NK-92 (cell line): ENCODE data around the gene XPA.
A peak's percentile ranks its signal among the peaks of the same experiment; 100 is the strongest.
"Not testable (repeated sequence)": the region's sequence is repeated elsewhere in the genome, so short reads cannot be mapped to it uniquely, and the experiment has no call there.

Experiments
- DNase-seq: peaks from one replicate; lab custom pipeline; 2025; ENCODE audit not compliant: unreplicated experiment; lab: John Stamatoyannopoulos, UW

The XPA gene

GRCh38 chr9:97696803-97697601, at the start of gene XPA:
Gene XPA, minus strand, starts transcription at chr9:97697340. Its CDS starts 48 bp downstream, at chr9:97697292.
- DNase-seq, result peak; percentile 85

DNA sequence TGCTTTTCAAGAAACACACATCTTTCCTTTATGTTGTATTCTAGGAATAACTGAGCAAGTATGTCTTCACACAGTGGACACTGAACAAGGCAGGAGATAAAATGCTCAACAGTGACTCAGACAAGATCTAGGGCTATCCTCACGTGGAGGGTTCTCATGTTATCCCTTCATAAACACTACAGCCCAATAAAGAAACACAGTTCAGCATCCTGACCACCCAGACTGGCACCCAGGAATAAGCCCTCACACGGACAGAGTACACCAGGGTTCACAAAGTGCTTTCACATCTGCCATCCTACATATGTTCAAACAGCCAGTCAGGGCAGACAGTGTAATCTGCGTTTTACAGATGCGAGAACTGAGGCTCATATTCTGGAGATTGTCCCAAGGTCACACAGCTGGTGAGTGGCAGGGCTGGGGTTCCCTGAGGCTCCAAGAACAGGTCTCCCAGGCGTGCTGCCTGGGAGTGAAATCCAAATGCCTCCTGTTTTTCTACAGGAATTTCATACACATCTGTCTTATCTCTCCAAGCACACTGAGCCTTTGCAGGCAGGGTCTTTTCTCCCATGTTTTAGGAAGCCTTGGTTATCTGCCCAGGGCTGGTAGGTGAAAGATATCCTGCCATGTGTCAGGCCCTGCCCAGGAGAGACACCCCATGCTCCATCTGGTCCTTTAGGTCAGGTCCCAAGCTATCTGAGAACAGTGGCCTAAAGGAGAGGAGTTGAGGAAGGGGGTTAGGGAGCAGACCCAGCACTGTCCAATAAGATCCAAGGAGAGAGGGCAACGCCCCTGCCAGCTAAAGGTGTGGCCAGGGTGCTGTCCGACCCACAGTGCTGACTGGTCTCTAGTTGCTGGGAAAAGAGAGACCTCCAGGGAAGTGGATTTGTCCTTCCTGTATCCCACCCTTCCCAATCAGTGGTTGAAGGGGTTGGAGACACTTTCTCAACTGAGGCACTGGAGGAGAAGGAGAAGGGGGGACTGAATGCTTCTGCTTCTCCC, 47.9 kb upstream of the XPA start:
- DNase-seq, result no peak

GRCh38 chr9:97744025-97744424, 46.9 kb upstream of the XPA start:
- DNase-seq, result not testable (repeated sequence)

- no peak for DNase-seq
Observed at GRCh38 chr9:97742545-97742944, 45.4 kb upstream of the XPA start.

- no peak for DNase-seq
Observed at GRCh38 chr9:97741947-97742346, 44.8 kb upstream of the XPA start.

- no peak for DNase-seq
Observed at GRCh38 chr9:97740848-97741821, 44.0 kb upstream of the XPA start.

DNA sequence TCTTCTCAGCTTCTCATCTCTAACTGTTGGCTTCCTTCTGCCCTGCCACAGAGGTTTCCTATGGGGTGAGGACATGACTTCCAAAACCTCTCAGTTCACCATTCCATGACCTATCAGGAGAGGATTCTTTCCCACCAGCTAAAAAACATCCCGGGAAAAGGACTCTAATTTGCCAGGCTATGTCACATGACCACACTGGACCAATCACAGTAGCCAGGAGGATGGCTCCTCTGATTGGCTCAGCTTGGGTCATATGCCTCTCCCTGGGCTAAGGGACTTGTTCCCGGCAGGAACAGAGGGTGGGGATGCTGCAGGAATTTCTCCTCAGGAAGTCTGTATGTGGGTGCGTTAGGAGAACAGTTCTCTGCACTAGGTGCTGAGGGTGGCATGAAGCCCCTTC, 40.3 kb upstream of the XPA start:
- no peak for DNase-seq

DNA sequence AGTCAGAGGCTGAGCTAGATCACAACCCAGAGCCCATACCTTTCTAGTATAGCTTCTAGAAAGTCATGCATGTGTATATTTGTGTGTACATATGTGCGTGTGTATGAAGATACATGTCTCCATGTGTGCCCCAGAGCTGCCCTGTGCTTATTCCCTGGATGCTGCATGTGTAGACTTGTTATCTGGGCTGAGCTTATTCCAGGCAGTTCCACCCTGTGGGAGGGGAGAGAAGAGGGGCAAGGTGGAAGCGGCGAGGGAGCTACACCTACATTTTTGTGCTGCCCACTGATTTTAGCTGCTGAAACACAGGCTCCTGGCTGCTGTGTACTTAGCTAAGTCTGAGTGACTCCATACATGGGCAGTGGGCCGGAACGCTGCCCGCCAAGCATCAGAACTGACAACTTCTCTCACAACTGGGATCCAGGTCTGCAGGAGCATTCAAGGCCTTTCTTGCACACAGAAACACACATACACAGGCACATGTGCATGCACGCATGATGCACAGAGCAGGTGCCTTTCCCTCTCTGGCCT, 38.0 kb upstream of the XPA start:
- DNase-seq, result no peak

- no peak for DNase-seq
Observed at GRCh38 chr9:97726716-97727115, 29.6 kb upstream of the XPA start.

DNA sequence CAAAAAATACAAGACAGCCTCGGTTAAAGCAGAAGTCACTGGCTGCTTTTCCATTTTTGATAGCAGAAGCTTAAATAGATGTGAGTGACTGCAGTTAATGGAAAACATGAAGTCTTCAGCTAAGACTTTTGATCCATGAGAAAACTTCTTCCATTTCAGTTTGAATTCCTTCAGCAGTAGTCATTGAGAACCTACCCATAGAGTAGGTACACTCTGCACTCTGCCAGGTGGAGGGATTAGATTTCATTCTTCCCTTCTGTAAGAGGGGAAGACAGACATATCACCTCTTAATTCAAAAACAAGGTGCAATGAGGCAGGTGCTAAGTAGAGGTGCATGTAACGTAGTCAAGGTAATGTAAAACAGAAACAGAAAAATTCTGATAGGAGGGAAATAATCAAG, 26.7 kb upstream of the XPA start:
- DNase-seq, result no peak

DNA sequence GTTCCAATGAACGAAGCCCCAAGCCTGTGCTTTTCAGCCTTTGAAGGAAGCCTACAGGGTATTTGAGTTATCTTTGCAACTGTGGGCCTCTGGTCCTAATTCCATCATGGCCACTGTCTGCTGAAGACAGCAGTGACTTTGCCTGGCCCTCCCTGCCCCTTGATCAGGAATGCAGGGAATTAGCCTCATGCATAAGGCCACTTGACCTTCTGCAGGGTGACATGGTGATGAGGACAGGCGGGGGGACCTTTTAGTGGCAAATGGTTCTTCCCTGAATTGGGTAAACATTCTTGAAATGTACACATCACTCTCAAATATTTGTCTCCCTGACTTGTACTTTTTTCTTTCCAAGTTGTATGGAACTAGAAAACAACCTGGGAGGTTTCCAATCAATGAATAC, 25.2 kb upstream of the XPA start:
- no peak for DNase-seq

GRCh38 chr9:97721396-97721795, 24.3 kb upstream of the XPA start:
- no peak for DNase-seq

DNA sequence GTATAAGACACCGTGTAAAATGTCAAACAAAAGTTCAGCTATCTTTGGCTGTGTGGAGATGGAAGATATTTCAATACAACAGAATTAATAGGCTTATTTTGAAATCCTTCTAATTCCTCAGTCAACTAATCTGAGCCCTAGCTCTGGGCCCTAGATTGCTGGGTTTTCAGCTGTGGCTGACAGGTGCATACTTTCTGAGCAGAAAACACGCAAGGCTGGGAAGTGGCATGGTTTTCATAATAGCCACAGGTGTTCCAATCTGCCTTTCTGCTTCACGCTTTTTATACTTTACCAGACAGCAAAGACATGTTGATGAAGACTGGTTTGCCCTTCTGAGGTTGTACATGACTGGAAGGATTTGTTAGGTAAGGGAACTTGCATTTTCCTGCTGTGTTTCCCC, 20.7 kb upstream of the XPA start:
- no peak for DNase-seq

DNA sequence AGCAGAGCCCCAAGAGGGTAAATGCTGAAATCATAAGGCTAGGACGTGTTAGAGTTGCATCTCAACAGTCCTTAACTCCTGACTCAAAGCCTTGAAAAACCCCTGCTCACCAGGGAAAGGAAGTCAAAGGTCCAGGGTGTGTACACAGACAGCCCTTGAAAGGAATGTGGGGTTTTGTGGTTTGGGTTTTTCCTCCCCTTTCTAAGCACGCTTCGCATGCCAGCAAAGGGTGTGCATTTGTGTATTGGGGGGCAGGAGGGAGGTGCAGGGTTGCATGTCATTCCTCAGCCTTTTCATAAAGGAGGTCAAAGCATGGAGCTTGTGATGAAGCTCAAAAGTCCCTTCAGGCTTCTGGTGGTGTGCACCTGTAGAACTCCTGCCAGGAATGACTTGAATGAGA, 17.3 kb upstream of the XPA start:
- no peak for DNase-seq

DNA sequence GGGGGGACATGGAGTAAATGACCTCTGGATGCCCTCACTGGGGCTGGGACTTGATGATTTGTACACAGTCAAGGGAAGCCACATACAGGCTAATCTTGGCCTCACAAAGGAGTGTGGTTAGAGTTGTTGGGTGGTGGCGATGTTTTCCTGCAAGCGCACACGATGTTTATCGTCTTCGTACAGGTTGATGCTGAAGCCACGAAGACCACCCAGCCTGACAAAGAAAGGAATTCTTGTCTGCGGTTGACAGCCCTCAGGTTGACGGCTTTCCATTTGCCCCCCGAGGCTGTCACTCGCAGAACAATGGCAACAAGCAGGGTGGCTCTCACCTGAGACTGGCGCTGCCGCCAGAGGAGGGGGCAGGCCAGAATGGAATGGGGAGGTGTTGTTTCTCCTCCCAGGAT, 14.1 kb upstream of the XPA start:
- no peak for DNase-seq

DNA sequence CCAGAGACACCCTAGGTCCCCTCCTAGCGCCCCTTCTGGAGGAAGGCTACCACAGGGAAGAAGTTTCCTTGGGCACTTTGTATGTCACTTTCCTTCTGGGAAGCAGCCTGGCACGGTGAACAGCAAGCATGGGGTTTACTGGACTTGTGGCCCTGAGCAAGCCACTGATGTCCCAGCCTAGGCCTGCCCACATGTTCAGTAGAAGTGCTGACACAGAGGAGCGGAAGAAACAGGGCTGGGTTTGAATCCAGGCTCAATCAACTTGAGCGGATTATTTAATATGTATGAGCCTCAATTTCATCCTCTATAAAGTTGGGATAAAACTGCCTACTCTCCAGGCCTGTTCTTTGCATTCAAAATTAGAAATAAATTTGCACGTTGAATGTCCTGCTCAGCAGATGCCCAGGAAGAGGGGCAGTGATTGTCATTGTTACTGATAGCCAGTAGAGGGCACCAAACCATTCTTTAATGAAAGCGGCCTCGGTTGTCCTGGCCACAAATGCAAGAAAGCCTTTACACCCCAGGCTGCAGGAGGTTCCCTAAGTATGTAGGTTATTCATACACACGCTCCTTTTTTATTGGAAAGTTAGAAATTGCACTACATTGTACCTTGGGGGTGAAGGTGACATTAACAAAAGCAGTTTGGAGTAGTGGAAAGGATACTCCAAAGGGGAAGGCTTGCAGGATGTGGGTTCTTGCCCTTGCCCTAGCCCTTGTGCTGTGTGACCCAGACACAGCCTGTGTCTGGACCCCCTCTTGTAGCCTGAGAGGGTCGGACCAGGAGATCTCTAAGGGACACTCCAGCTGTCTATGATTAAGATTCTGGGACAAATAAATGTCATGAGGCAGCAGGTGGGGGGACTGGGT, 13.4 kb upstream of the XPA start:
- no peak for DNase-seq

DNA sequence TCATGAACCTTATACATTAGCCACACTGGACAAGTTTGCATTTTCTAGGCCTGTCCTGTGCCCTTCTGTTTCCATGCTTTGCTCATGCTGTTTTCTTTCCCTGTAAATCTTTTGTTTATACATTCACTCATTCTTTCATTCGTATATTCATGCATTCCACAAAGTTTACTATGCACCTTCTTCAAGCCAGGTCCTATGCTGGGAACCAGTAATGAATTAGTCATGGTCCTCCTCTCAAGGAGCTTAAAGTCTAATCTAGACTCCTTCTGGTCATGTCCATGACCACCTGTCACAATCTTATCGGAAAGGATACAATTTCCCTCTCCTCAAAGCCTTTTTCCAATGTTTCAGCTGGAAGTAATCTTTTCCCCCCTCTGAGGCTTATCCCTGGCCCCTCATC, 9.1 kb upstream of the XPA start:
- DNase-seq, result no peak

DNA sequence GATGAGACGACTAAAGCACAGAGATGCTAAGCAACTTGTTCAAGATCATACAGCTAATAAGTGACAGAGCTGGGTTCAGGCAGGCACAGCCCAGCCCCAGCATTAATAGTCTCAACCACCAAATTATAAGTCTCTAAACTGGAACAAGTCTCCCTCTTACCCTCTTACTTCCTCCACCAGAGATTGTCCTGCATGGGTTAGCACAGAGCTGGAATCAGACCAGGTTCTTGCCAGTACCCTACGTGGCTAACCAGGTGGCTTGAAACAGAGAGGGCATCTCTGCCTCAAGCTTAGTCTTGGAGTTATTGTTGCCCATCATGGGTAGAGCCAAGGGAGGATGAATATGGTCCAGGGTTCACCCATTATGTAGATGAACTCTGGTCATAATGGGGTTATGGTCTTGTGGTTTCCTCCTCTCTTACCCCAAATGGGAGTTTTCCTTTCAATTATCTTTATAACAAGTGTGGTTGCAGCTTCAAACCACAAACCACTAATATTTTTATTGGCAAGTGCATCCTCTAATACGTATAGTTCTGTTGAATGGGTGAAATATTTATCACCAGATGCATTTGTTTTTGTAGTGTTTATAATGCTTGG, 8.3 kb upstream of the XPA start:
- DNase-seq, result no peak

DNA sequence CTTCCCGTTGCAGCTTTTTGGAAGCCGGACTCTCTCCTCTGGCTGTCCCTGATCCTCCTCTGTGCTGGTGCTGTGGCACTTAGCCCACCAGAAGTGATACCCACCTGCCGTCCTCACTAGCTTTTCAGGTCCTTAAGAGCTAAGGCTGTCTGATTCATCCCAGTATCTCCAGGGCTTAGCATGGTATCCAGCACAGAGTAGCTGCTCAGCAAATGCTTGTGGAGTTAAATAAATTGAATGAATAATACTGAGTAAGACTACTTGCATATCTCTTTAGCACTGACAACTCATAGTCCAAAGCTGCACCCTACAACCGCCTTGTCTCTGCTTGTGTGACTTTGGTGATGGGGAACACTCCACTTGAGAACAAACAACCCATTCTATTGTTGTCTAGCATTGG, 7.7 kb upstream of the XPA start:
- no peak for DNase-seq
